NCI-H82 treated with DMSO at 0.1 percent for 48 hours (cell line): ENCODE results near the gene GOLGA3.
"Not testable (repeated sequence)": the region's sequence is repeated elsewhere in the genome, so short reads cannot be mapped to it uniquely, and the experiment has no call there.

Experiments used
- DNase-seq: peaks from one replicate; lab custom pipeline; 2025; ENCODE audit not compliant: unreplicated experiment; lab: John Stamatoyannopoulos, UW

The GOLGA3 gene

DNA sequence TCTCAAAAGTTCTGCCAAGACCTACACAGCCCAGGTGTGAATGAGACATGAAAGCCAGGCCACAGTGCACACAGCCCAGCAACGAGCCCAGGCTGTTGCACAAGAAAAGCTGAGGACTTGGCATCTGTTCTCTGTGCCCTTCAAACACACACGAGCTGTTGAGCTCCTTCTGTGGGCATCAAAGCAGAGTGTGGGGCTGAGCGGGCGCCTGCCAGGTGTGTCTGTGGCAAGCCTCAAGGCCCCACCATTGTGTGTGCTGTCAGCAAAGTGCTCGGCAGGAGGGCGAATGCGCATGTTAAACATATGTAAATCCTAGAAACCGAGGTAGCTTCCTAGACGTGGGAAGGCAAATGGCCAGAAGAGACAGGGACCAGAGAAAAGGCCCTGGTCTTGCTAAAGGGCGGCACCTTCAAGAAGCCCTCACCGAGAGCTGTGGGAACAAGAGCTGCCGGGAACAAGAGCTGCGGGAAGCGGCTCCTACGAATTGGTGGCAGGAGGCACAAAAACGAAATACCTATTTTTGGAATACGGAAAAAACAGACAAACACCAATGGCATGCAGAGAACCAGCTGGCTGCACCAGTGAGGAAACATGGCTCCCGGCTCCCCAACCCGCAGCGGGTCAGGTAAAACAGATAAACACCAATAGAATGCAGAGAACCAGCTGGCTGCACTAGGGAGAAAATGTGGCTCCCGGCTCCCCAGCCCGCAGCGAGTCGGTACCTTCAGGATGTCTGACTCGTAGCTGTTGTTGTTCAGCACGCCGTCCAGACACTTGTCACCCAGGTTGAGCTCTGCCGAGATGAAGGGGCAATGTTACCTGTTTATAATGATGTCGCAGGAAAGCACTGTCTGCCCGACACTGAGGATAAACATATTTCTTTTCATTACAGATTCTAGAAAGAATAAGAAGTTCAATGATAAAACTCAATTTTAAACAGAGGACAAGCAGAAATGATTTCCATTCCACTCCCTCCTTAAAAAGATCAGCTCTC, 19.0 kb upstream of the GOLGA3 start:
- DNase-seq: no peak

DNA sequence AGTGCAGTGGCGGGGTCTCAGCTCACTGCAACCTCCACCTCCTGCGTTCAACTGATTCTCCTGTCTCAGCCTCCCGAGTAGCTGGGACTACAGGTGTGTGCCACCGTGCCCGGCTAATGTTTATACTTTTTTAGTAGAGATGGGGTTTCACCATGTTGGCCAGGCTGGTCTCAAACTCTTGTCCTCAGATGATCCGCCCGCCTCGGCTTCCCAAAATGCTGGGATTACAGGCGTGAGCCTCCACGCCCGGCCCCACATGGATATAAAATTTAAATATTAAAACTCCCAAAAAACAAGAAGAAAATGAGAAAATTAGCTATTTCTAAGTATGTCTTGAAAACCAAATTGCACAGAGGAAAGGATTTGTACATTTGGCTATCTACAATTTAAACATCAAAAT, 16.0 kb upstream of the GOLGA3 start:
- not testable (repeated sequence) for DNase-seq

DNA sequence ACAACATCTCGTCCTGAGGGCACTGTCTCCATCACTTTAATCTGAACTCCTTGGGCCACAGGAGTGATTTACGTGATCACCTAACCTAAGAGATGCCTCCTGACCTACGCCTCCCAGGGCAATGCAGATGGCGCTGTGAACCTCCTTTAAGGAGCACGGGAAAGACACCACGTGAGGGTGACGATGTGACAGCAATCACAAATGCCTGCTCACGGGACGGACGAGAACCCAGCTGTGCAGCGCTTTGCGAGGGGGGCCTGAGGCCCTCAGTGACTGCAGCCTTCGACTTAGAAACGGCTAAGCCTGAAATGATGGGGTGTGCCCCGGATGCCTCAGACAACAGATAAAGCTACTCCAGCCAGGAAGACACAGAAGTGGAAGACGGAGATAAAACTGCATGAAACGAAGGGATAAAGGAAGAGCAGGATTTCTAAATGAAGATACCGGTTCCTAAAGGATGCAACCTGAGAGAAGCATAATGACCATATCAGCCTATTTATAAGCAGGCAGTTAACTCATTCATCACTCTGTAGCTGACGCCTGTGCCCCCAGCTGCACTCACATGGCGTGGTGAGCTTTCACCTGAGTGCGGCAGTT, 13.9 kb upstream of the GOLGA3 start:
- no peak for DNase-seq

DNA sequence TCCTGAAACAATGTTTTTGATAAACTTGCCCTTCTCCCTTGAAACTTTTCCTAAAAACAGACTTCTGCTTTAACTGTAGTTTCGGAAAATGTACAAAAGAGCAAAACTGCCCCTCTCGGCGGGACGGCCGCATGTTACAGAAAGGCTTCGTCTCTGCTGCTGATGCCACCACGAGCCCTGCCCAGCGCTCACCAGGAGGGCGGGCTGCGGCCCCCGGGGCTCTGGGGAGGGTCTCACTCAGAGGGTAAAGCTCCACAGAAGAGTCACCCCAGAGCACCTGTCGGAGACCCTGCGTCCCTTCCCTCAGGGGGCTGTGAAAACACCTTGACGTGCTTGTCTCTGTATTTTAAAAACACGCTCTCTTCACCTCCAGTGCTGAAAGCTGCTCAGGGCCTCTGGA, 12.5 kb upstream of the GOLGA3 start:
- no peak for DNase-seq

- DNase-seq: no peak
Observed at GRCh38 chr12:132840536-132840935, 11.9 kb upstream of the GOLGA3 start.

- DNase-seq: no peak
Observed at GRCh38 chr12:132839558-132840235, 11.0 kb upstream of the GOLGA3 start.

GRCh38 chr12:132838410-132839080, 9.9 kb upstream of the GOLGA3 start:
- DNase-seq: no peak

DNA sequence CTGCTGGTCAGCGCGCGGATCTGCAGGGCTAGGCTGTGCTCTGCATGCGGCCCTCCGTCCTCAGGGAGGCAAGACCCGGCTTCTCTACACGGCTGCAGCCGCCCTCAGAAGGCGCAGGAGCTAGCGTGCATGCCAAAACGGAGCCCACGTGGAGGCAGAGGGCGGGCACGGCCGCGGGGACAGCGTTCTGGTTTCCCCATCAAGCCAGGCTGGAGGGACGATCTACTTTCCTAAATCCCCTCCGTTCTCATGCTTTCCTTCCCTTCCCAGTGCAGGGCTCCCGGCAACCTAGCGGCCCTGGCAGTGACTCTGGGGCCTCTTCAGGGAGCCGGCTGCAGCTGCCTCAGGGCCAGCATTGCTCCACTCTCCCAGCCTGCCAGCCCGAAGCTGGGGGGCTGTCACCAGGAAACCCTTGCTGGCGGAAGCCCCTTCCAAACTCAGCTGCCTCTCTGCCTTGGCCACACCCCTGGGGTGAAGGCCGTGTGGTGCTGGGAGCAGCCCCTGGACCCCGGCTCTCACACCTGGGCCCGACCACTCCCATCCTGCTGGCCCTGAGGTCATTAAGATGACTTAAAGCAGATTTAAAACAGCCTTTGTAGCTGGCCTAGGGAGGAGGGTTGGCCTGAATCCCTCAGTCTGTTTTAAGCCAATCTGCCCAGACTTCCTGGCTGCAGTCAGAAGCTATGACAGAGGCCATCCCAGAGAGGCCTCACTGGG, 9.2 kb upstream of the GOLGA3 start:
- DNase-seq: peak; percentile 5

DNA sequence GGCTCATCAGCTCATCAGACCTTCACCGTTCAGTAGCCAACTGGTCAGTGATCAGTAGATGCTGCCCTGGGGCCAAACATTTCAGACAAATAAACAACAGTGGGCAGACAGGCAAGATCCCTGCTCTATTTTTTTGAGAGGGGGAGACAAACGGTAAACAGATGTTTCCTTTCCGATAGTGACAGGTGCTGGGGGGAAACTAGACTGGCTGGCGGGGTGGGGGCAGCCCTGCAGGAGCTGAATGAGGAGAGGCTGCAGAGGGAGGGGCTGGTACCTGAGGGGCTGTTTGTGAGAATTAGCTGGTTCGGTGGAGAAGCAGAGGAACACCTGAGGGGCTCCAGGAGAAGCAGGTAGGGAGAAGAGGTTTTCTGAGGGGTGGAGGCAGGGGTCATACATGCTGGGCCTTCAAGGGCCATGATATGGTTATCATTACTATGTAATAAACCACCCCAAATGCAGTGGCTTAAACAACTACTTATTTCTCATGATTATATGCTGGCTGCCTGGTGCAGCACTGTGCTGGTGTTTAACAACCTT, 8.2 kb upstream of the GOLGA3 start:
- no peak for DNase-seq

DNA sequence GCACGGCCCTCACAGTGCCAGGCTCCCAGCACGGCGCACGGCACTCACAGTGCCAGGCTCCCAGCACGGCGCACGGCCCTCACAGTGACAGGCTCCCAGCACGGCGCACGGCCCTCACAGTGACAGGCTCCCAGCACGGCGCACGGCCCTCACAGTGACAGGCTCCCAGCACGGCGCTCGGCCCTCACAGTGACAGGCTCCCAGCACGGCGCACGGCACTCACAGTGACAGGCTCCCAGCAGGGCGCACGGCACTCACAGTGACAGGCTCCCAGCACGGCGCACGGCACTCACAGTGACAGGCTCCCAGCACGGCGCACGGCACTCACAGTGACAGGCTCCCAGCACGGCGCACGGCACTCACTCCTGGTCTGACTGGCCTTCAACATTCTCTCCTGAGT, 7.6 kb upstream of the GOLGA3 start:
- DNase-seq: not testable (repeated sequence)

DNA sequence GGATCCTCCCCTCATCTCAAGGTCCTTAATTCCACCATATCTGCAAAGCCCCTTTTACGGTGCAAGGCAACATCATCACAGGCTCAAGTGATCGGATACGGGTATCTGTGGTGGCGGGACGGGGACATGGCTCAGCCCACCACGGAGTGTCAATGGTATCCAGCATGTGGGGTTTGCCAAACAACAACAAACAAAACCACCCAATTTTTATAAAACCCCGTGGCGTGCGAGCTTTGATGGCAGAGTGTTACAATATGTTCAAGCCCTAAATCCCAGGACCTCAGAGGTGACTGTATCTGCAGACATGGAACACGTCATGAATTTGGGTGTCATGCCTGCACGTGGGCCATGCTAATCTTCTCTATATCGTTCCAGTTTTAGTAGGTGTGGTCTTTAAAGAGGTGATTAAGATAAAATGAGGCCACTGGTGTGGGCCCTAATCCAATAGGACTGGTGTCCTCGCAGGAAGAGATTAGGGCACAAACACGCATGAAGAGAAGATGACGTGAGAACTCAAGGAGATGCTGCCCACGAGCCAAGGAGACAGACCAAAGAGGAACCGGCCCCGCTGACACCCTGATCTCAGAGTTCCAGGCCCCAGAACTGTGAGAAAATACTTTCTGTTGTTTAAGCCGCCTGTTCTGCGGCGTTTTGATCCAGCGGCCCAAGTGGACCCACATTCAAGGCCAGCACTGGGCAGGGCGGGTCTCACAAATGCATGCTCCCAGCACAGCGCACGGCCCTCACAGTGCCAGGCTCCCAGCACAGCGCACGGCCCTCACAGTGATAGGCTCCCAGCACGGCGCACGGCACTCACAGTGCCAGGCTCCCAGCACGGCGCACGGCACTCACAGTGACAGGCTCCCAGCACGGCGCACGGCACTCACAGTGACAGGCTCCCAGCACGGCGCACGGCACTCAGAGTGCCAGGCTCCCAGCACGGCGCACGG, 6.7 kb upstream of the GOLGA3 start:
- no peak for DNase-seq

GRCh38 chr12:132834181-132834711, 5.6 kb upstream of the GOLGA3 start:
- no peak for DNase-seq

DNA sequence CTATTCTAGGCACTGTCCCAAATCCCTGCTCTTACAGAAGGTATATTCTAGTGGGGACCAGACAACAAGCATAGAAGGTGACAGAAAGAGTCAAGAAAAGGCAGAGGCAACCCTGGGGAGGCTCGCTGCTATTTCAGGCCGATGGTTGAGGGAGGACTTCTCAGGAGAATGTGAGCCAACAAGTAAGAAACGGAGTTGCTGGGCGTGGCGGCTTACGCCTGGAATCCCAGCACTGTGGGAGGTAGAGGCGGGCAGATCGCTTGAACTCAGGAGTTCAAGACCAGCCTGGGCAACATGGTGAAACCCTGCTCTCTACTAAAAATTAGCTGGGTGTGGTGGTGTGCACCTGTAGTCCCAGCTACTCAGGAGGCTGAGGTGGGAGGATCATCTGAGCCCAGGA, 4.7 kb upstream of the GOLGA3 start:
- DNase-seq: no peak

DNA sequence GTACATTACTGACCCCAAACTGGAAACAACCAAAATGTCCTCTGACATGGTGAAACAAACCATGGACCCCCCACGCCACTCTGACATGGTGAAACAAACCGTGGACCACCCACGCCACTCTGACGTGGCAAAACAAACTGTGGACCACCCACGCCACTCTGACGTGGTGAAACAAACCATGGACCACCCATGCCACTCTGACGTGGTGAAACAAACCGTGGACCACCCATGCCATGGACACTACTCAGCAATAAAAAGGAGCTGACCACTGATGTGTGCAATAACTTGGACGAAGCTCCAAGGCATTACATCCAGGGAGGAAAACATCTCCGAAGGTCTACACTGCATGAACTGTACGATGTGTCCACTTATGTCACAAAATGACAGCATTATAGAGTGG, 3.1 kb upstream of the GOLGA3 start:
- no peak for DNase-seq

- DNase-seq: no peak
Observed at GRCh38 chr12:132827763-132828703, 636 bp downstream of the GOLGA3 start.

DNA sequence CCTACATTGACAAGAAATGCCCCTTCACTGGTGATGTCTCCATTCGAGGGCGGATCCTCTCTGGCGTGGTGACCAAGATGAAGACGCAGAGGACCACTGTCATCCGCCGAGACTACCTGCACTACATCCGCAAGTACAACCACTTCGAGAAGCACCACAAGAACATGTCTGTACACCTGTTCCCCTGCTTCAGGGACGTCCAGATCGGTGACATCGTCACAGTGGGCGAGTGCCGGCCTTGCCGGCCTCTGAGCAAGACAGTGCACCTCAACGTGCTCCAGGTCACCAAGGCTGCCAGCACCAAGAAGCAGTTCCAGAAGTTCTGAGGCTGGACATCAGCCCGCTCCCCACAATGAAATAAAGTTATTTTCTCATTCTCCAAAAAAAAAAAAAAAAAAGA, 2.8 kb downstream of the GOLGA3 start:
- no peak for DNase-seq

DNA sequence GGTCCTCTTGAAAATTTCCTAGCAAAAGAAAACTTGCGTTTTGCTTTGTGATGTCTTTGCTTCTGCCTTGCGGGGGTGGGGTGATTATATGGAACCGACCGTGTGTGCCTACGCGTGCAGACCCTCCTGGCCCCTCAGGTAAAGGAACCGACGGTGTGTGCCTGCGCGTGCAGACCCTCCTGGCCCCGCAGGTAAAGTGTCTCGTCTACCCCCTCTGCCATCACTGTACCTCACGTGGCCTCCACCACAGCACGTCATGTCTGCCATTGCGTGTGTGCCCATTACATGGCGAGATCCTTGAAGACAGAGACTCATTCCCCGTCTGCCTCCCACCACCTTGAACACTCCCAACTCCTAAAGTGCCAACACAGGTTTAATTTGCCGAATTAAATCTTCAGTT, 3.6 kb downstream of the GOLGA3 start:
- DNase-seq: no peak

DNA sequence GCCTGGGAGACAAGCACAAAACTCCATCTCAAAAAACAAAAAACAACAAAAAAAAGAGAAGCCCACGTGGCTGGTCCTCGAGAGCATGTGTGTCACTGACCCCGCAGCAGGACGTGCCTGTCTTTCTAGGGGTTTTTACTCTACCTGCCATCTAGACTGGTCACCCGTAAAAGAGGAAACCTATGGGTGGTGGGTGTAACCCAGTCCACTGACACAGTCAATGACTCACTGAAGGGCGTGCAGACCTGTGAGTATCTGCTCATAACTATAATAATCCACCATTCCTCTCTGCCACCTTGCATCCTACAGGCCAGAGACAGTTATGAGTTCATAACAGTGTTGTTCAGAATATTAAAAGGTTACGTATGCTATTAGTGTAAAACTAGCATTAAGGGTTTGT, 4.6 kb downstream of the GOLGA3 start:
- no peak for DNase-seq
